H9 (cell line): ENCODE data around the gene REEP1. TPM values are rescaled to one million over a fixed set of nuclear protein-coding genes. Genes with fewer than 3 reads are reported as not detected.

Experiments used
- DNase-seq: peaks from one replicate; pipeline ENCODE4 v3.0.0-alpha.2; 2017
- H2AFZ ChIP-seq: one replicate; pipeline ENCODE4 v1.6.1; 2013; ENCODE audit warnings: mild to moderate bottlenecking, low read length, control low read depth, moderate library complexity
- H2AK5ac ChIP-seq: 2 replicates; pipeline ENCODE4 v1.6.1; 2013; ENCODE audit warnings: low read length, control low read depth, mixed read lengths; ENCODE audit not compliant: insufficient read length
- H2BK120ac ChIP-seq: one replicate; pipeline ENCODE4 v1.6.1; 2013; ENCODE audit warnings: low read depth, mild to moderate bottlenecking, low read length, control low read depth, inconsistent platforms; ENCODE audit not compliant: poor library complexity, severe bottlenecking
- H2BK12ac ChIP-seq: 2 replicates; pipeline ENCODE4 v1.6.1; 2013; ENCODE audit warnings: low read length, control low read depth, mixed read lengths, low read depth; ENCODE audit not compliant: insufficient read length
- H2BK15ac ChIP-seq: 2 replicates; pipeline ENCODE4 v1.6.1; 2013; ENCODE audit warnings: low read depth, low read length, control low read depth
- H2BK20ac ChIP-seq: one replicate; pipeline ENCODE4 v1.6.1; 2013; ENCODE audit warnings: low read depth, mild to moderate bottlenecking, low read length, control low read depth, inconsistent platforms; ENCODE audit not compliant: poor library complexity, severe bottlenecking
- H2BK5ac ChIP-seq: 2 replicates; pipeline ENCODE4 v1.6.1; 2013; ENCODE audit warnings: low read length, control low read depth, mixed read lengths; ENCODE audit not compliant: insufficient read length
- H3K14ac ChIP-seq: 2 replicates; pipeline ENCODE4 v1.6.1; 2013; ENCODE audit warnings: low read length, control low read depth; ENCODE audit not compliant: insufficient read depth
- H3K18ac ChIP-seq: 2 replicates; pipeline ENCODE4 v1.6.1; 2013; ENCODE audit warnings: low read depth, mild to moderate bottlenecking, mixed read lengths, low read length, control low read depth; ENCODE audit not compliant: insufficient read length
- H3K23ac ChIP-seq: 2 replicates; pipeline ENCODE4 v1.6.1; 2013; ENCODE audit warnings: low read length, control low read depth, mixed read lengths, low read depth; ENCODE audit not compliant: insufficient read length
- H3K23me2 ChIP-seq: 2 replicates; pipeline ENCODE4 v1.6.1; 2013; ENCODE audit warnings: low read depth, mild to moderate bottlenecking, mixed read lengths, low read length, control low read depth; ENCODE audit not compliant: insufficient read length, poor library complexity, severe bottlenecking
- H3K27ac ChIP-seq: 2 replicates; pipeline ENCODE4 v1.5.1; 2013; ENCODE audit warnings: low read length, control low read depth, mixed read lengths, low read depth; ENCODE audit not compliant: insufficient read length
- H3K27me3 ChIP-seq: 2 replicates; pipeline ENCODE4 v1.6.1; 2013; ENCODE audit warnings: low read length, control low read depth, inconsistent platforms; ENCODE audit not compliant: insufficient read depth
- H3K4ac ChIP-seq: 2 replicates; pipeline ENCODE4 v1.6.1; 2013; ENCODE audit warnings: low read depth, mild to moderate bottlenecking, control low read depth, inconsistent platforms, low read length, moderate library complexity
- H3K4me1 ChIP-seq: 2 replicates; pipeline ENCODE4 v1.6.1; 2013; ENCODE audit warnings: low read length, control low read depth, inconsistent platforms; ENCODE audit not compliant: insufficient read depth
- H3K4me2 ChIP-seq: 2 replicates; pipeline ENCODE4 v1.6.1; 2013; ENCODE audit warnings: low read length, control low read depth, mixed read lengths; ENCODE audit not compliant: insufficient read length, insufficient read depth
- H3K56ac ChIP-seq: 2 replicates; pipeline ENCODE4 v1.6.1; 2013; ENCODE audit warnings: low read depth, mild to moderate bottlenecking, mixed read lengths, low read length, control low read depth; ENCODE audit not compliant: insufficient read length
- H3K79me1 ChIP-seq: 2 replicates; pipeline ENCODE4 v1.6.1; 2013; ENCODE audit warnings: low read depth, mild to moderate bottlenecking, moderate library complexity, low read length, control low read depth, inconsistent platforms; ENCODE audit not compliant: insufficient read depth, poor library complexity, severe bottlenecking
- H3K79me2 ChIP-seq: 2 replicates; pipeline ENCODE4 v1.6.1; 2013; ENCODE audit warnings: low read length, control low read depth, inconsistent platforms; ENCODE audit not compliant: insufficient read depth
- H3K9ac ChIP-seq: 2 replicates; pipeline ENCODE4 v1.6.1; 2013; ENCODE audit warnings: low read length, control low read depth, mixed read lengths; ENCODE audit not compliant: insufficient read length; ENCODE audit errors: extremely low read depth
- H3K9me3 ChIP-seq: one replicate; pipeline ENCODE4 v1.6.1; 2013; ENCODE audit warnings: low read depth, low read length, inconsistent platforms; ENCODE audit not compliant: control insufficient read depth
- H3T11ph ChIP-seq: one replicate; pipeline ENCODE4 v1.6.1; 2013; ENCODE audit warnings: mild to moderate bottlenecking, low read length, control low read depth, inconsistent platforms
- H4K20me1 ChIP-seq: one replicate; pipeline ENCODE4 v1.6.1; 2013; ENCODE audit not compliant: control insufficient read depth, insufficient read length, insufficient read depth
- H4K5ac ChIP-seq: 2 replicates; pipeline ENCODE4 v1.6.1; 2013; ENCODE audit warnings: low read depth, mild to moderate bottlenecking, mixed read lengths, low read length, control low read depth; ENCODE audit not compliant: insufficient read length
- H4K8ac ChIP-seq: replicated peaks from 2 replicates; pipeline ENCODE4 v1.6.1; 2013; ENCODE audit warnings: low read length, control low read depth, mixed read lengths, low read depth; ENCODE audit not compliant: insufficient read length
- H4K91ac ChIP-seq: 2 replicates; pipeline ENCODE4 v1.6.1; 2013; ENCODE audit warnings: low read depth, mild to moderate bottlenecking, moderate library complexity, mixed read lengths, low read length, control low read depth; ENCODE audit not compliant: insufficient read length
- H3K27ac Mint-ChIP-seq, 3 experiments: 2 replicates in 2 of 3; 3 replicates in 1 of 3; pipeline ENCODE4 v1.8.0; 2020 to 2021; ENCODE audit warnings: mixed read lengths in 3 of 3, mild to moderate bottlenecking in 1 of 3, moderate library complexity in 1 of 3
- H3K27me3 Mint-ChIP-seq: 2 replicates; pipeline ENCODE4 v1.8.0; 2021; ENCODE audit warnings: low read depth, mild to moderate bottlenecking, moderate library complexity, mixed read lengths
- H3K36me3 Mint-ChIP-seq, 3 experiments: 2 replicates in 2 of 3; 3 replicates in 1 of 3; pipeline ENCODE4 v1.8.0; 2020 to 2021; ENCODE audit warnings: low read depth in 3 of 3, mixed read lengths in 3 of 3; ENCODE audit not compliant: insufficient read depth in 1 of 3
- H3K4me1 Mint-ChIP-seq, 2 experiments: 2 replicates each; pipeline ENCODE4 v1.8.0; 2020; ENCODE audit warnings: mixed read lengths in 2 of 2
- H3K4me3 Mint-ChIP-seq, 2 experiments: 2 replicates in 1 of 2; 3 replicates in 1 of 2; pipeline ENCODE4 v1.8.0; 2020 to 2021; ENCODE audit warnings: mild to moderate bottlenecking in 2 of 2, mixed read lengths in 2 of 2, moderate library complexity in 1 of 2
- H3K9me3 Mint-ChIP-seq, 2 experiments: 2 replicates in 1 of 2; 3 replicates in 1 of 2; pipeline ENCODE4 v1.8.0; 2020; ENCODE audit warnings: mild to moderate bottlenecking in 2 of 2, mixed read lengths in 2 of 2, moderate library complexity in 1 of 2
- WGBS: extraction: QIAGEN DNeasy Blood & Tissue Kit; methylation state at CpG from one replicate; pipeline ENCODE4 v1.1.7; 2013; ENCODE audit warnings: missing lambda C conversion rate, low lambda C conversion rate, mixed read lengths; ENCODE audit not compliant: insufficient read length; ENCODE audit errors: extremely low coverage; 5-methylcytosine and 5-hydroxymethylcytosine counted together
- total RNA-seq: library from RNA; stranded (reverse); gene quantifications from 2 replicates; pipeline ENCODE4 v1.2.1, GENCODE V29; 2021
- TF ChIP-seq, protein P1 (sequence below): fragments of 200-600 bp; sonication (generic); conservative IDR thresholded peaks from 3 replicates; pipeline ENCODE4 v1.8.0; 2021; ENCODE audit warnings: antibody characterized with exemption, mild to moderate bottlenecking

Gene REEP1
- total RNA-seq, 1 experiment from 2014 or later = 1.3 TPM

DNA sequence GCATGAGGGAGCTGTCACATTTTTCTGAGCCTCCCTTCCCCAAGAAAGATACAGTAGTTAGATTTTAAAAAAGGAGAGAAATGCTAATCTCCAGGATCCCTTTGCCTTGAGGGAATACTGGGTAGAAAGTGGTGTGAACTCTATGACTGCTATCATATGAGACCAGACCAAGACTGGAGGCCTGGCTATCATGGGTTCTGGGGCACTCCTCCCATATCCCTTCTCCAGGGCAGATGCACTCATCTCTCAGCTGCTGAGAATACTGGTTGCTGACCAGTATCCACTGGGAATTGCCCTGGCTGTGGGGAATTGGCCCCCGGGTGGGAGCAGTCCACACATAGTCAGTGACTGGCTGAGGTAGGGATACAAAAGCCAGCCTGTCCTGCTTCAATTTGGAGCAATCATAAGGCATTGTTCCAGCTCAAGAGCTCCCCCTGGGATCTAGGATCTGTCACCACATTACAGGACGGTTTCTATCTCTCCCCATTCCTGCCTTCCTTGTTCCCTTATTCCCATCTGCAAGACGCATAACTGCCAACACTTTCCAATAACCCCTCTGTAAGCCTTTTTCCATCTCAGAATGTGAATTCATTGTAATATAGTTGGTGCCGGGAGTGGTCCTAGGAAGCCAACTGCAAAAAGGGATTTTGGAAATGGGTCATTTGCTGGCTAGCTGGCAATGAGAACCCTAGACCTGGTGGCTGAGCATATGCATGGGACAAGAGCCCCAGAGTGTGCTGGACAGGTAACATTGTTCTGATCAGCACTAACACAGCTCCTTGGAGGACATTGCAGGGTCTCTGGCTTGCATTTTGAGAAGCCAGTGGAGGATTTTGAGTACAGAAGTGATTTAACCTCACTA, 35.4 kb upstream of the REEP1 start:
- no peak overlapping the region for H3T11ph ChIP-seq
- H4K8ac ChIP-seq = no peak overlapping the region
- peaks cover 7% of the 10 kb centered on the region in 2 experiments for H3K4me1 Mint-ChIP-seq
- peaks cover 3% of the 10 kb centered on the region; the same call in 1 of the 2 replicates for H3K4me1 ChIP-seq
- no peak overlapping the region for H3K27ac Mint-ChIP-seq
- H2BK12ac ChIP-seq = no peak overlapping the region
- no peak overlapping the region for H3K23ac ChIP-seq
- H3K9me3 ChIP-seq = peaks cover 7% of the 10 kb centered on the region
- H4K5ac ChIP-seq = peak overlapping the region; percentile 55
- no peak overlapping the region for H3K9ac ChIP-seq
- no peak overlapping the region for H2BK5ac ChIP-seq
- H3K79me2 ChIP-seq = no peaks in the 10 kb centered on the region
- peaks cover 0 to 7% (median 4%) of the 10 kb centered on the region in 3 experiments; a peak in 4 of 7 replicates for H3K36me3 Mint-ChIP-seq
- DNase-seq = peak; percentile 70
- no peak overlapping the region for H3K4me2 ChIP-seq
- WGBS = no CpG with 5 or more reads among the region's 4 CpGs
- H2BK20ac ChIP-seq = no peak overlapping the region
- no peak overlapping the region for H4K91ac ChIP-seq
- no peaks in the 10 kb centered on the region for H3K79me1 ChIP-seq
- peaks cover 13% of the 10 kb centered on the region in 2 experiments for H3K9me3 Mint-ChIP-seq
- H2AFZ ChIP-seq = peak overlapping the region; percentile 87
- no peak overlapping the region for H3K4ac ChIP-seq
- no peaks in the 10 kb centered on the region for H3K23me2 ChIP-seq
- H3K18ac ChIP-seq = no peak overlapping the region
- H3K14ac ChIP-seq = no peak overlapping the region; the same call in 1 of the 2 replicates
- peaks cover 6% of the 10 kb centered on the region for H3K27me3 Mint-ChIP-seq
- no peak overlapping the region for H3K56ac ChIP-seq
- H4K20me1 ChIP-seq = no peaks in the 10 kb centered on the region
- TF ChIP-seq, protein P1, sequence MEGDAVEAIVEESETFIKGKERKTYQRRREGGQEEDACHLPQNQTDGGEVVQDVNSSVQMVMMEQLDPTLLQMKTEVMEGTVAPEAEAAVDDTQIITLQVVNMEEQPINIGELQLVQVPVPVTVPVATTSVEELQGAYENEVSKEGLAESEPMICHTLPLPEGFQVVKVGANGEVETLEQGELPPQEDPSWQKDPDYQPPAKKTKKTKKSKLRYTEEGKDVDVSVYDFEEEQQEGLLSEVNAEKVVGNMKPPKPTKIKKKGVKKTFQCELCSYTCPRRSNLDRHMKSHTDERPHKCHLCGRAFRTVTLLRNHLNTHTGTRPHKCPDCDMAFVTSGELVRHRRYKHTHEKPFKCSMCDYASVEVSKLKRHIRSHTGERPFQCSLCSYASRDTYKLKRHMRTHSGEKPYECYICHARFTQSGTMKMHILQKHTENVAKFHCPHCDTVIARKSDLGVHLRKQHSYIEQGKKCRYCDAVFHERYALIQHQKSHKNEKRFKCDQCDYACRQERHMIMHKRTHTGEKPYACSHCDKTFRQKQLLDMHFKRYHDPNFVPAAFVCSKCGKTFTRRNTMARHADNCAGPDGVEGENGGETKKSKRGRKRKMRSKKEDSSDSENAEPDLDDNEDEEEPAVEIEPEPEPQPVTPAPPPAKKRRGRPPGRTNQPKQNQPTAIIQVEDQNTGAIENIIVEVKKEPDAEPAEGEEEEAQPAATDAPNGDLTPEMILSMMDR = peak; percentile 77
- no peak overlapping the region for H3K4me3 Mint-ChIP-seq
- no peaks in the 10 kb centered on the region for H3K27me3 ChIP-seq
- no peak overlapping the region for H2BK15ac ChIP-seq
- no peak overlapping the region for H3K27ac ChIP-seq
- no peak overlapping the region for H2AK5ac ChIP-seq
- H2BK120ac ChIP-seq = no peak overlapping the region
